ENCODE measurements around the gene TWIST2. TPM values are rescaled to one million over a fixed set of nuclear protein-coding genes. Genes with fewer than 3 reads are reported as not detected.

The TWIST2 gene
- total and polyA plus RNA-seq, 10 of the 15 experiments (the other 5 are each of a cell fraction or from before 2014, with no cell fraction given), result not detected

DNA sequence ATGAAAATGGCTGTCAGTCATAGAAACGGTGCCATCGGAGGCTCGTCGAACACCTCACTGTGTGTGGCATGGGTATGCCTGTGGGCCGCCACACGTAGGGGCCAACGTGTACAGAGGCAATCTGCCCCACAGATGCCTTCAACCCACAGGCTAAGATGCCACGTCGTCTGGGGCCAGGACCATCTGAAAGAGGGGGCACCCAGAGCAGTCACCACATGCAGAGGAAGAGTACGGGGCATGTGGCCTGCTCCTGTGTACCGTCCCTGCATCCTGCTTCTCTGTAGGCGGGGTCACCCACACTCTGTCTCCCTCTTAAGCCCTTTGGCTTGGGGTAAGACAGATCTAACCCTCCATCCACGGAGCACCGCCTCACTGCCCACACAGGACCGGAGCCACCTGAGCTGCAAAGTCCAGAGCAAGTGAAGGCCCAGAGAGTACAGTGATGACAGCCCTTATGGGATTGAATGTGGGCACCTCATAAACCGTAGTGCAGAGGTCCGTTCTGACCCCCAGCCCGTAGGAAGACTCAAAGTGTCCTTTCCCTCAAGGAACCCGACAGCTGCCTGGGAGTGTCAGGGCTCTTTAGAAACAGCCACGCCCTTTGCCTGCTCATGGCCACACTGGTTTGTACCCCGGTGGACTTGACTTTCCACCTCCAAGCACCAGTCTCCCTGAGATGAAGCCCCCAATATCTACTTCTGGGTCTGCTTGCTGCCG, 66.2 kb downstream of the TWIST2 start (continued):
- TF ChIP-seq SMAD1 (IDR thresholded peaks at IDR 0.05; ENCODE audit: low read depth, partially characterized antibody) (no peak), HSF1 (IDR thresholded peaks at IDR 0.05; ENCODE audit: low read depth, low read length) (no peak), SUPT20H (IDR thresholded peaks at IDR 0.05; ENCODE audit: borderline replicate concordance, control insufficient read depth, low read depth, low read length) (no peak)

DNA sequence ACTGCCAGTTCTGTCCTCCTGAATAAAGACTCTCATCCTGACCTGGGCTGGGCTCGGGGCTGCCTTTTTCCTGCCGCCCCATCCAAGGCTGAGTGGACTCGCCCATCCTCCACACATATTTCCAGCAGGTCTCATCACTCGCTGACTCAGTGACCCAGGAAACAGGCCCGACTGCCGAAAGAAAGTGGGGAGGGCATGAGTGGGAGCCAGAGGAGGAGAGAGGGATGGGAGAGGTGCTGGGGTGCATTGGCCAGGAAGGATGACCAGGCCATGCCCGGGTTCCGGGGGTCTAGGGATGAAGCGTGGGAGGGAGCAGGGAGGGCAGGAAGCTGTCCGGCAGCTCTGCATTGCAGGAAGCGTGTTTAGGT, 66.7 kb downstream of the TWIST2 start:
- H3K9me3 ChIP-seq (replicated peaks; ENCODE audit: control insufficient read depth, insufficient read depth, low read length), result no peaks in the 10 kb centered on the region; the same call in 2 of the 3 replicates
- in situ Hi-C loops (cut with MboI) (no loop called here), intact Hi-C loops (cut with micrococcal nuclease; ENCODE audit: unreplicated experiment) (no loop called here)
- DNase-seq (ENCODE audit: low read depth, low spot score) (no peak), ATAC-seq (no peak), FAIRE-seq (no peak)
- no peaks in the 10 kb centered on the region for H3K36me3 ChIP-seq (ENCODE audit: control insufficient read depth in 2 of 2, insufficient read depth in 2 of 2, low read length in 1 of 2)
- CTCF ChIA-PET, result no interaction called here
- no peaks in the 10 kb centered on the region for H3K4me1 ChIP-seq (ENCODE audit: control insufficient read depth, insufficient read depth, low read length)
- H3K9ac ChIP-seq (ENCODE audit: control insufficient read depth, insufficient read depth, low read length), result no peak overlapping the region
- 57% methylated on average over 11 of the region's 11 CpGs for WGBS (ENCODE audit: insufficient coverage, insufficient replicate concordance, low lambda C conversion rate, missing lambda C conversion rate)
- H2AFZ ChIP-seq (ENCODE audit: control insufficient read depth, low read depth, low read length), result no peak overlapping the region
- H3K27me3 ChIP-seq (replicated peaks in 1 of 2; ENCODE audit: control insufficient read depth in 2 of 2, insufficient read depth in 2 of 2, low read length in 1 of 2), result no peaks in the 10 kb centered on the region; a peak in 1 of 4 replicates
- no peak overlapping the region for H3K4me3 ChIP-seq
- no peak overlapping the region for H3K27ac ChIP-seq (ENCODE audit: control insufficient read depth, insufficient read depth)
- H3K79me2 ChIP-seq (ENCODE audit: control insufficient read depth, insufficient read depth, low read length), result no peaks in the 10 kb centered on the region
- no TSS peak for BruUV-seq (replicated peaks)
- POLR2A ChIA-PET, result no interaction called here
- RAD21 ChIA-PET (ENCODE audit: unreplicated experiment), result no interaction called here
- H3K4me2 ChIP-seq (ENCODE audit: control insufficient read depth, insufficient read depth), result no peak overlapping the region
- H4K20me1 ChIP-seq (ENCODE audit: control insufficient read depth, insufficient read depth), result no peaks in the 10 kb centered on the region
- SMC1A ChIA-PET (ENCODE audit: uncharacterized antibody, unreplicated experiment), result no interaction called here
- TF ChIP-seq BCL3 (IDR thresholded peaks at IDR 0.05; ENCODE audit: borderline replicate concordance, insufficient read depth, low read depth, low read length, poor library complexity, severe bottlenecking), result no peak
- no peak for TF ChIP-seq RUNX3 (IDR thresholded peaks at IDR 0.05; ENCODE audit: low read length)
- no peak for TF ChIP-seq GABPA (IDR thresholded peaks at IDR 0.05; ENCODE audit: low read depth)
- TF ChIP-seq SP1 (IDR thresholded peaks at IDR 0.05; ENCODE audit: low read depth, low read length), result no peak
- TF ChIP-seq POLR2A (IDR thresholded peaks at IDR 0.05; ENCODE audit: low read depth, low read length), result no peak
- no peak for TF ChIP-seq RELA (IDR thresholded peaks at IDR 0.05; ENCODE audit: borderline replicate concordance, partially characterized antibody)
- TF ChIP-seq SREBF2 (IDR thresholded peaks at IDR 0.05; ENCODE audit: low read length), result no peak
- no peak for TF ChIP-seq BRCA1 (IDR thresholded peaks at IDR 0.05; ENCODE audit: low read depth, low read length)
- no peak for TF ChIP-seq SMC3 (IDR thresholded peaks at IDR 0.05; ENCODE audit: borderline replicate concordance, low read length)
- no peak for TF ChIP-seq TCF12 (IDR thresholded peaks at IDR 0.05; ENCODE audit: low read depth, low read length)
- no peak for TF ChIP-seq SKIL (IDR thresholded peaks at IDR 0.05; ENCODE audit: low read depth, poor library complexity, severe bottlenecking)
- TF ChIP-seq HDGF (IDR thresholded peaks at IDR 0.05), result no peak
- TF ChIP-seq, protein P1, sequence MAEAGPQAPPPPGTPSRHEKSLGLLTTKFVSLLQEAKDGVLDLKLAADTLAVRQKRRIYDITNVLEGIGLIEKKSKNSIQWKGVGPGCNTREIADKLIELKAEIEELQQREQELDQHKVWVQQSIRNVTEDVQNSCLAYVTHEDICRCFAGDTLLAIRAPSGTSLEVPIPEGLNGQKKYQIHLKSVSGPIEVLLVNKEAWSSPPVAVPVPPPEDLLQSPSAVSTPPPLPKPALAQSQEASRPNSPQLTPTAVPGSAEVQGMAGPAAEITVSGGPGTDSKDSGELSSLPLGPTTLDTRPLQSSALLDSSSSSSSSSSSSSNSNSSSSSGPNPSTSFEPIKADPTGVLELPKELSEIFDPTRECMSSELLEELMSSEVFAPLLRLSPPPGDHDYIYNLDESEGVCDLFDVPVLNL (IDR thresholded peaks at IDR 0.05; ENCODE audit: low read depth, low read length), result no peak
- TF ChIP-seq SRF (IDR thresholded peaks at IDR 0.05; ENCODE audit: low read depth in 2 of 2, low read length in 2 of 2), result no peak
